Liver (tissue), 9 donors: ENCODE results near the gene SH3RF3. TPM values are rescaled to one million over a fixed set of nuclear protein-coding genes. Genes with fewer than 3 reads are reported as not detected.

Experiments used
- DNase-seq: peaks from one replicate; pipeline ENCODE4 v3.0.0-alpha.2; 2017; ENCODE audit warnings: low spot score
- H3K27ac ChIP-seq, 2 donors: one replicate each; pipeline ENCODE4 v1.7.0; 2013; ENCODE audit warnings: inconsistent platforms in 2 of 2, low read length in 2 of 2, control low read depth in 1 of 2, low read depth in 1 of 2, mild to moderate bottlenecking in 1 of 2
- H3K27me3 ChIP-seq, 4 donors: one replicate each; pipeline versions ENCODE4 v1.6.1 to v1.7.0; 2013; ENCODE audit warnings: low read length in 3 of 4, inconsistent platforms in 1 of 4, mild to moderate bottlenecking in 1 of 4, moderate library complexity in 1 of 4; ENCODE audit not compliant: control insufficient read depth in 4 of 4, insufficient read depth in 4 of 4
- H3K36me3 ChIP-seq, 4 donors: one replicate each; pipeline versions ENCODE4 v1.6.1 to v1.7.0; 2013; ENCODE audit warnings: low read length in 3 of 4, mild to moderate bottlenecking in 3 of 4, low read depth in 1 of 4, moderate library complexity in 1 of 4; ENCODE audit not compliant: control insufficient read depth in 4 of 4, insufficient read depth in 3 of 4
- H3K4me1 ChIP-seq, 4 donors: one replicate each; pipeline versions ENCODE4 v1.6.1 to v1.7.0; 2013; ENCODE audit warnings: low read length in 3 of 4, mild to moderate bottlenecking in 3 of 4, moderate library complexity in 1 of 4; ENCODE audit not compliant: control insufficient read depth in 4 of 4, insufficient read depth in 4 of 4
- H3K4me3 ChIP-seq, 3 donors: one replicate each; pipeline versions ENCODE4 v1.6.1 to v1.7.0; 2013; ENCODE audit warnings: low read length in 3 of 3, control low read depth in 1 of 3, low read depth in 1 of 3, mild to moderate bottlenecking in 1 of 3
- H3K9ac ChIP-seq, 2 donors: one replicate each; pipeline ENCODE4 v1.7.0; 2013; ENCODE audit warnings: low read length in 2 of 2, mild to moderate bottlenecking in 2 of 2, moderate library complexity in 2 of 2, control low read depth in 1 of 2, low read depth in 1 of 2
- H3K9me3 ChIP-seq, 4 donors: one replicate each; pipeline versions ENCODE4 v1.6.1 to v1.7.0; 2013; ENCODE audit warnings: low read length in 3 of 4; ENCODE audit not compliant: control insufficient read depth in 4 of 4
- EGR1 ChIP-seq, 2 donors: IDR thresholded peaks; 2 replicates each; pipeline ENCODE4 v1.6.1; 2016 to 2018; ENCODE audit warnings: antibody characterized with exemption in 2 of 2, low read depth in 2 of 2
- FOXA1 ChIP-seq: IDR thresholded peaks from 2 replicates; pipeline ENCODE4 v1.6.1; 2016; ENCODE audit warnings: antibody characterized with exemption
- GABPA ChIP-seq, 2 donors: IDR thresholded peaks in 1 of 2; conservative IDR thresholded peaks in 1 of 2; 2 replicates each; pipeline ENCODE4 v1.6.1; 2016; ENCODE audit warnings: antibody characterized with exemption in 2 of 2, mild to moderate bottlenecking in 1 of 2, moderate library complexity in 1 of 2
- HNF4A ChIP-seq, 2 donors: conservative IDR thresholded peaks; 2 replicates each; pipeline ENCODE4 v1.6.1; 2016; ENCODE audit warnings: antibody characterized with exemption in 2 of 2, mild to moderate bottlenecking in 2 of 2
- HNF4G ChIP-seq: IDR thresholded peaks from 2 replicates; pipeline ENCODE4 v1.6.1; 2016; ENCODE audit warnings: antibody characterized with exemption
- JUND ChIP-seq, 2 donors: IDR thresholded peaks; 2 replicates each; pipeline ENCODE4 v1.6.1; 2016; ENCODE audit warnings: antibody characterized with exemption in 2 of 2
- NR2F2 ChIP-seq: IDR thresholded peaks from 2 replicates; pipeline ENCODE4 v1.6.1; 2016; ENCODE audit warnings: antibody characterized with exemption
- RAD21 ChIP-seq, 2 donors: IDR thresholded peaks; 2 replicates each; pipeline ENCODE4 v1.6.1; 2016; ENCODE audit warnings: antibody characterized with exemption in 2 of 2, mild to moderate bottlenecking in 2 of 2
- RXRA ChIP-seq, 2 donors: IDR thresholded peaks; 2 replicates each; pipeline ENCODE4 v1.6.1; 2017 to 2018; ENCODE audit warnings: antibody characterized with exemption in 2 of 2, mild to moderate bottlenecking in 1 of 2
- TAF1 ChIP-seq: conservative IDR thresholded peaks from 2 replicates; pipeline ENCODE4 v1.6.1; 2016; ENCODE audit warnings: antibody characterized with exemption, mild to moderate bottlenecking
- YY1 ChIP-seq: IDR thresholded peaks from 2 replicates; pipeline ENCODE4 v1.6.1; 2016; ENCODE audit warnings: antibody characterized with exemption, mild to moderate bottlenecking
- WGBS: extraction: QIAGEN DNeasy Blood & Tissue Kit; methylation state at CpG from one replicate; pipeline ENCODE4 v1.1.7; 2013; 5-methylcytosine and 5-hydroxymethylcytosine counted together
- polyA plus RNA-seq, 2 donors: library from polyadenylated mRNA; stranded (reverse) in 1 of 2; unstranded in 1 of 2; fragments of 200-250 nt in 1 of 2; fragments of >200 nt in 1 of 2; fragmentation: Nextera tagmentation in 1 of 2; extraction: Ambion mirVana in 1 of 2; gene quantifications; one replicate each; pipeline versions ENCODE4 v1.2.1 to v1.2.3, GENCODE V29; 2013 to 2015
- total RNA-seq, 2 donors: library from RNA; depleted of rRNA; stranded (reverse); fragments of >200 nt; gene quantifications; one replicate each; pipeline ENCODE4 v1.2.3, GENCODE V29; 2014
- TF ChIP-seq, protein P1 (sequence below): IDR thresholded peaks from 2 replicates; pipeline ENCODE4 v1.6.1; 2016; ENCODE audit warnings: antibody characterized with exemption
- TF ChIP-seq, protein P2 (sequence below): IDR thresholded peaks from 2 replicates; pipeline ENCODE4 v1.6.1; 2016; ENCODE audit warnings: antibody characterized with exemption
- TF ChIP-seq, protein P3 (sequence below): IDR thresholded peaks from 2 replicates; pipeline ENCODE4 v1.6.1; 2016; ENCODE audit warnings: antibody characterized with exemption
- TF ChIP-seq, protein P4 (sequence below): fragments of 150-350 bp; IDR thresholded peaks from 2 replicates; pipeline ENCODE4 v1.5.1; 2017; ENCODE audit warnings: improper control_type of control experiment, low read depth, low read length; ENCODE audit not compliant: missing input control
- donor health status: healthy.
- donor health status: healthy.
- donor health status: healthy.
- donor health status: healthy.
- donor health status: healthy.

The SH3RF3 gene
- total and polyA plus RNA-seq, 4 donors, result 0.11 to 1.0 (median 0.54) TPM

DNA sequence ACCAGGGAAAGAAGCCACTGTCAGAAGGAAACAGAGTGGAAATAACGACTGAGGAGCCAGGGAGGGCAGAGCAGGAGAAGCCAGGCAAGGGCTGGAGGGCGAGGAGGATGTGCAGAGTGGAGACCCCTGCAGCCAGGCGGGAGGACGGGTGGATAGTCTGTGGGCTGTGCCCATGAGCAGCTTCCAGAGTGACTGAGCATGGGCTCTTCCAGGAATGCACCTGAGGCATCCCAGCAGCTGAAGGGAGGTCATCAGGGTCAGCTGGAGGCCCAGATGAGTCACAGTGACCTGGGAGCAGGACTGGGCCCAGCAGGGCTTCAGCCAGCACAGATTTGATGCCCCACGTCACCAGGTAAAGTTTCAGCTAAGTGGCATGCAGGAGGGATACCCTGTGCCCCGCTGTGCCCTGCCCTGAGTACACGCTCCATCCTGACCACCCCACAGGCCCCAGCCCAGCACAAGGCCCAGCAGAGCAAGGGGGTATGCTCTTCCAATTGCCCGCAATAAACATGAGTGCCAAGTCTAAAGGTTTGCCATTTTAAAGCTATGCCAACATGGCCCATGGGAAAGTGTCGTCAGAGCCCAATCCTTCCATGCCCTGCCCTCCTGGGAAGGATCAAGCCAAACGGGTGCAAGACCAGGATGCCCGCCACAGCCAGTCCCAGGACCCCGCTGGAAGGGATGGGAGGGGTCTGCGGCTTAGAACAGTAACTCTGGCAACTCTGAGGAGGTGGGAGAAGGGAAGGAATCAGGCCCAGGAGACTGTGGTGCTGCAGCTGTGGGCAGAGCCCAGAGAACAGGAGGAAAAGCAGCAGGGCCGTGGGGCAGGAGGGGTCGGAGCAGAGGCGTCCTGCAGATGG is 399.1 kb downstream of the SH3RF3 start:
- 93% methylated on average over 16 of the region's 16 CpGs for WGBS
- no peak for TF ChIP-seq JUND (IDR thresholded peaks at IDR 0.05)
- TF ChIP-seq, protein P1, sequence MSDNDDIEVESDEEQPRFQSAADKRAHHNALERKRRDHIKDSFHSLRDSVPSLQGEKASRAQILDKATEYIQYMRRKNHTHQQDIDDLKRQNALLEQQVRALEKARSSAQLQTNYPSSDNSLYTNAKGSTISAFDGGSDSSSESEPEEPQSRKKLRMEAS, result no peak
- no peak for TF ChIP-seq RAD21 (IDR thresholded peaks at IDR 0.05)
- TF ChIP-seq HNF4A (conservative IDR thresholded peaks at IDR 0.05), result no peak
- Histone ChIP-seq H3K9ac (no peak overlapping the region), H3K9me3 (no peaks in the 10 kb centered on the region), H3K27ac (no peak overlapping the region), H3K4me1 (no peaks in the 10 kb centered on the region), H3K36me3 (no peaks in the 10 kb centered on the region), H3K27me3 (no peaks in the 10 kb centered on the region), H3K4me3 (no peak overlapping the region)
- DNase-seq, result no peak

DNA sequence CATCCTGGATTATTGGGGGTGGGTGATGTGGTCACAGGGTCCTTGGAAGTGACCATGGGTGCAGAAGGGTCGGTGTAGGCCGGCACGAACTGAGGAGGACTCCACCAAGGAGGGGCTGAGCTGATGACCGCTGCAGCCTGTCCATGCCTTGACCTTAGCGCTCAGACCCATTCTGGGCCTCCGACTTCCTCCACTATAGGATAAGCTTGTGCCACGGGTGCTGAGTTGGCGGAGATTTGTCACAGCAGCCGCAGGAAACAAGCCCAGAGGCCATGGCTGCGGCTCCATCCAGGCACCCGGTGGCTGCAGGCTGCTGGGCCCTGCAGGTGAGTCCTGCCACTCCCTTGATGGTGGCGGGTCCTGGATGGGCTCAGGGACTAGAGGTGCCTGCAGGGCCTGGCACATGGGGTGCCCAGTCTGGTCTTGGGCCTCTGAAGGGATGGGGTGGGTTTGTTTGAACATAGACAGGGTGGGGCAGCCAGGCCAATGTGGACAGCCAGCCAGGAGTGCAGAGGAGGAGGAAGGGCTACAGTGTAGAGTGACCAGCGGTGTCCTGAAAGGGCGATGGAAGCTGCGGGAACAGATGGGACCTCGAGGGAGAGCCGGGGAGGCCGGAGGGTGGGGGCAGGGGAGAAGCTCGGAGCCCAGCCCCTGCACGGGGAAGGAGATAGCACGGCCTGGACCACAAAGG is 400.0 kb downstream of the SH3RF3 start:
- H3K9me3 ChIP-seq, result no peaks in the 10 kb centered on the region
- H3K4me1 ChIP-seq, result no peaks in the 10 kb centered on the region
- no peak overlapping the region for H3K27ac ChIP-seq
- H3K4me3 ChIP-seq, result no peak overlapping the region
- WGBS, result 87% methylated on average over 21 of the region's 21 CpGs
- no peaks in the 10 kb centered on the region for H3K36me3 ChIP-seq
- no peak overlapping the region for H3K9ac ChIP-seq
- H3K27me3 ChIP-seq, result no peaks in the 10 kb centered on the region
- TF ChIP-seq, protein P1, result no peak
- TF ChIP-seq, protein P2, sequence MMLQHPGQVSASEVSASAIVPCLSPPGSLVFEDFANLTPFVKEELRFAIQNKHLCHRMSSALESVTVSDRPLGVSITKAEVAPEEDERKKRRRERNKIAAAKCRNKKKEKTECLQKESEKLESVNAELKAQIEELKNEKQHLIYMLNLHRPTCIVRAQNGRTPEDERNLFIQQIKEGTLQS, result no peak
- TF ChIP-seq RXRA (IDR thresholded peaks at IDR 0.05) (no peak), JUND (IDR thresholded peaks at IDR 0.05) (no peak)
- DNase-seq, result no peak

DNA sequence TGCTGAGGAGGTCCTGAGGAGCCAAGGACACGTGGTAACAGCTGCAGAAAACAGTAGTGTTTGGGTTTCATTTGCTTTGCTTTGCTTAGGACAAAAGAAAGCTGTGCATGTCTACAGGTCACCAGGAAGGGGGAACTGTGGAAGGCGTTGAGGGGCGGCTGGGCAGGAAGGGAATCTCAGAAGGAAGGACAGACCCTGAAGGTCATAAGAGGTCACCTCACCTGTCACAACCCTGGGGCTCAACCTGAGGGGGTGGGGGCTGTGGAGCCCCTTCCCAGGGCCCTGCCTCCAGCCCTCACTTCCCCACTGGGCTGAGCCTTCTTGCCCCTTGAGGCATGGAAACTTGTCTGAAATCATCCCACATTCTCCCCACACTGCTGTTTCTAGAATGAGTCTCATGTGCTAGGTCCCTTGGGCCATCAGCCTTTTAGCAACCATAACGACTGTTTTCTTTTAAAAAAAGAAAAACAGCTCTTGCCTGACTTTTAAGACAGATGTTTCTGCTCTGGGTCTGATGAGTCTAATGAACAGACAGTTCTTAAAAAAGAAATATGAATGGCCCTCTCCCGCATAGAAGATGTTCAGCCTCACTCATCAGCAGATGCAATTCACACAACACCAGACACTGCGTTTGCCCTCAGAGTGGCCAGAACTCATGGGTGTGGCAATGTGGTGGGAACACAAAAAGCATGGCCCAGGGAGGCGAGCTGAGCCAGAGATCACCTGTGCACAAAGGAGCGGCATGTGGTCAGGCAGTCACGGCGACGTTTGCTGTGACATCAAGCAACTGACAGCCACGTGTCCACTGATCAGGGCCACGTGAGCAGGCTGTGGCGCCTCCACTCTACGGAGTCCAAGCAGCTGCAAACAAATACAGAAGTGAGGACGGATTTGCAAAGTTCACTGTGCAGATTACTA is 400.8 kb downstream of the SH3RF3 start:
- Histone ChIP-seq H3K27me3 (no peaks in the 10 kb centered on the region), H3K4me1 (no peaks in the 10 kb centered on the region), H3K9ac (no peak overlapping the region), H3K27ac (no peak overlapping the region), H3K36me3 (no peaks in the 10 kb centered on the region), H3K4me3 (no peak overlapping the region), H3K9me3 (no peaks in the 10 kb centered on the region)
- 88% methylated on average over 16 of the region's 16 CpGs for WGBS
- TF ChIP-seq HNF4G (no peak), RAD21 (IDR thresholded peaks at IDR 0.05) (no peak), FOXA1 (no peak), GABPA (IDR thresholded peaks at IDR 0.05 in 1 of 2, conservative IDR thresholded peaks at IDR 0.05 in 1 of 2) (no peak), YY1 (no peak), EGR1 (IDR thresholded peaks at IDR 0.05; ENCODE audit: low read depth in 2 of 2) (no peak), TAF1 (no peak), NR2F2 (no peak)
- TF ChIP-seq, protein P3, sequence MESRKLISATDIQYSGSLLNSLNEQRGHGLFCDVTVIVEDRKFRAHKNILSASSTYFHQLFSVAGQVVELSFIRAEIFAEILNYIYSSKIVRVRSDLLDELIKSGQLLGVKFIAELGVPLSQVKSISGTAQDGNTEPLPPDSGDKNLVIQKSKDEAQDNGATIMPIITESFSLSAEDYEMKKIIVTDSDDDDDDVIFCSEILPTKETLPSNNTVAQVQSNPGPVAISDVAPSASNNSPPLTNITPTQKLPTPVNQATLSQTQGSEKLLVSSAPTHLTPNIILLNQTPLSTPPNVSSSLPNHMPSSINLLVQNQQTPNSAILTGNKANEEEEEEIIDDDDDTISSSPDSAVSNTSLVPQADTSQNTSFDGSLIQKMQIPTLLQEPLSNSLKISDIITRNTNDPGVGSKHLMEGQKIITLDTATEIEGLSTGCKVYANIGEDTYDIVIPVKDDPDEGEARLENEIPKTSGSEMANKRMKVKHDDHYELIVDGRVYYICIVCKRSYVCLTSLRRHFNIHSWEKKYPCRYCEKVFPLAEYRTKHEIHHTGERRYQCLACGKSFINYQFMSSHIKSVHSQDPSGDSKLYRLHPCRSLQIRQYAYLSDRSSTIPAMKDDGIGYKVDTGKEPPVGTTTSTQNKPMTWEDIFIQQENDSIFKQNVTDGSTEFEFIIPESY, result no peak
- TF ChIP-seq, protein P1, result no peak
- TF ChIP-seq, protein P4, sequence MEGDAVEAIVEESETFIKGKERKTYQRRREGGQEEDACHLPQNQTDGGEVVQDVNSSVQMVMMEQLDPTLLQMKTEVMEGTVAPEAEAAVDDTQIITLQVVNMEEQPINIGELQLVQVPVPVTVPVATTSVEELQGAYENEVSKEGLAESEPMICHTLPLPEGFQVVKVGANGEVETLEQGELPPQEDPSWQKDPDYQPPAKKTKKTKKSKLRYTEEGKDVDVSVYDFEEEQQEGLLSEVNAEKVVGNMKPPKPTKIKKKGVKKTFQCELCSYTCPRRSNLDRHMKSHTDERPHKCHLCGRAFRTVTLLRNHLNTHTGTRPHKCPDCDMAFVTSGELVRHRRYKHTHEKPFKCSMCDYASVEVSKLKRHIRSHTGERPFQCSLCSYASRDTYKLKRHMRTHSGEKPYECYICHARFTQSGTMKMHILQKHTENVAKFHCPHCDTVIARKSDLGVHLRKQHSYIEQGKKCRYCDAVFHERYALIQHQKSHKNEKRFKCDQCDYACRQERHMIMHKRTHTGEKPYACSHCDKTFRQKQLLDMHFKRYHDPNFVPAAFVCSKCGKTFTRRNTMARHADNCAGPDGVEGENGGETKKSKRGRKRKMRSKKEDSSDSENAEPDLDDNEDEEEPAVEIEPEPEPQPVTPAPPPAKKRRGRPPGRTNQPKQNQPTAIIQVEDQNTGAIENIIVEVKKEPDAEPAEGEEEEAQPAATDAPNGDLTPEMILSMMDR, result no peak
- DNase-seq, result no peak
